Skeletal muscle satellite cell (primary cell): ENCODE data around the gene CDIPT.

Experiments used
- H3K27me3 ChIP-seq: 2 replicates; pipeline ENCODE4 v1.7.0; 2013; ENCODE audit warnings: low read length; ENCODE audit not compliant: control insufficient read depth, insufficient read depth
- H3K36me3 ChIP-seq: 2 replicates; pipeline ENCODE4 v1.7.0; 2013; ENCODE audit warnings: mild to moderate bottlenecking, control low read depth, low read length; ENCODE audit not compliant: insufficient read depth
- H3K4me1 ChIP-seq: 2 replicates; pipeline ENCODE4 v1.7.0; 2013; ENCODE audit warnings: low read length; ENCODE audit not compliant: control insufficient read depth, insufficient read depth
- H3K4me2 ChIP-seq: 2 replicates; pipeline ENCODE4 v1.7.0; 2013; ENCODE audit warnings: mild to moderate bottlenecking, low read length
- H3K4me3 ChIP-seq: 2 replicates; pipeline ENCODE4 v1.7.0; 2013; ENCODE audit warnings: low read length
- H3K9ac ChIP-seq: 2 replicates; pipeline ENCODE4 v1.7.0; 2013; ENCODE audit warnings: mild to moderate bottlenecking, low read depth, low read length, moderate library complexity
- H3K9me3 ChIP-seq: replicated peaks from 2 replicates; pipeline ENCODE4 v1.7.0; 2013; ENCODE audit warnings: mild to moderate bottlenecking, control low read depth, low read length

CDIPT gene

GRCh38 chr16:29854520-29855100 lies 8.4 kb downstream of the CDIPT start:
- no peaks in the 10 kb centered on the region for H3K27me3 ChIP-seq
- H3K4me1 ChIP-seq = peaks cover 22% of the 10 kb centered on the region
- H3K4me2 ChIP-seq = no peak overlapping the region
- H3K9ac ChIP-seq = no peak overlapping the region
- no peak overlapping the region for H3K4me3 ChIP-seq
- H3K36me3 ChIP-seq = peaks cover 14% of the 10 kb centered on the region
- H3K9me3 ChIP-seq = no peaks in the 10 kb centered on the region

GRCh38 chr16:29852654-29853053 lies 10.4 kb downstream of the CDIPT start:
- H3K4me2 ChIP-seq = no peak overlapping the region
- no peaks in the 10 kb centered on the region for H3K27me3 ChIP-seq
- H3K9me3 ChIP-seq = no peaks in the 10 kb centered on the region
- no peak overlapping the region for H3K4me3 ChIP-seq
- H3K4me1 ChIP-seq = peaks cover 12% of the 10 kb centered on the region
- no peak overlapping the region for H3K9ac ChIP-seq
- H3K36me3 ChIP-seq = peaks cover 9% of the 10 kb centered on the region

- Histone ChIP-seq H3K36me3 (peaks cover 26% of the 10 kb centered on the region), H3K9me3 (no peaks in the 10 kb centered on the region), H3K27me3 (no peaks in the 10 kb centered on the region), H3K9ac (no peak overlapping the region), H3K4me1 (no peaks in the 10 kb centered on the region), H3K4me2 (no peak overlapping the region), H3K4me3 (no peak overlapping the region)
Measured at GRCh38 chr16:29850998-29851397, 12.0 kb downstream of the CDIPT start.

GRCh38 chr16:29849505-29849904 lies 13.5 kb downstream of the CDIPT start:
- Histone ChIP-seq H3K27me3 (no peaks in the 10 kb centered on the region), H3K4me2 (no peak overlapping the region), H3K4me1 (no peaks in the 10 kb centered on the region), H3K9me3 (no peaks in the 10 kb centered on the region), H3K36me3 (peaks cover 41% of the 10 kb centered on the region), H3K9ac (no peak overlapping the region), H3K4me3 (no peak overlapping the region)

GRCh38 chr16:29848420-29849297 lies 14.4 kb downstream of the CDIPT start:
- no peak overlapping the region for H3K4me3 ChIP-seq
- H3K9ac ChIP-seq = no peak overlapping the region
- H3K4me1 ChIP-seq = no peaks in the 10 kb centered on the region
- H3K36me3 ChIP-seq = peaks cover 49% of the 10 kb centered on the region
- H3K4me2 ChIP-seq = no peak overlapping the region
- no peaks in the 10 kb centered on the region for H3K9me3 ChIP-seq
- no peaks in the 10 kb centered on the region for H3K27me3 ChIP-seq

GRCh38 chr16:29845656-29846055 lies 17.4 kb downstream of the CDIPT start:
- Histone ChIP-seq H3K36me3 (peaks cover 71% of the 10 kb centered on the region), H3K27me3 (no peaks in the 10 kb centered on the region), H3K9me3 (no peaks in the 10 kb centered on the region), H3K4me2 (no peak overlapping the region), H3K4me3 (no peak overlapping the region), H3K4me1 (no peaks in the 10 kb centered on the region), H3K9ac (no peak overlapping the region)

- Histone ChIP-seq H3K4me3 (no peak overlapping the region), H3K36me3 (peaks cover 80% of the 10 kb centered on the region), H3K9me3 (no peaks in the 10 kb centered on the region), H3K4me2 (no peak overlapping the region), H3K9ac (no peak overlapping the region), H3K27me3 (no peaks in the 10 kb centered on the region), H3K4me1 (no peaks in the 10 kb centered on the region)
Measured at GRCh38 chr16:29844575-29845331, 18.3 kb downstream of the CDIPT start.

- no peaks in the 10 kb centered on the region for H3K9me3 ChIP-seq
- no peak overlapping the region for H3K4me2 ChIP-seq
- H3K4me3 ChIP-seq = no peak overlapping the region
- no peak overlapping the region for H3K9ac ChIP-seq
- H3K27me3 ChIP-seq = no peaks in the 10 kb centered on the region
- no peaks in the 10 kb centered on the region for H3K4me1 ChIP-seq
- H3K36me3 ChIP-seq = peaks cover 81% of the 10 kb centered on the region
Measured at GRCh38 chr16:29843931-29844330, 19.1 kb downstream of the CDIPT start.

GRCh38 chr16:29842732-29843346 lies 20.2 kb downstream of the CDIPT start:
- no peak overlapping the region for H3K4me3 ChIP-seq
- H3K9me3 ChIP-seq = no peaks in the 10 kb centered on the region
- H3K9ac ChIP-seq = no peak overlapping the region
- no peaks in the 10 kb centered on the region for H3K4me1 ChIP-seq
- H3K27me3 ChIP-seq = no peaks in the 10 kb centered on the region
- no peak overlapping the region for H3K4me2 ChIP-seq
- H3K36me3 ChIP-seq = peaks cover 90% of the 10 kb centered on the region

- Histone ChIP-seq H3K9me3 (no peaks in the 10 kb centered on the region), H3K4me1 (no peaks in the 10 kb centered on the region), H3K36me3 (peaks cover 88% of the 10 kb centered on the region), H3K4me3 (no peak overlapping the region), H3K4me2 (no peak overlapping the region), H3K9ac (no peak overlapping the region), H3K27me3 (no peaks in the 10 kb centered on the region)
Measured at GRCh38 chr16:29841631-29842030, 21.4 kb downstream of the CDIPT start.

GRCh38 chr16:29840240-29840639 lies 22.8 kb downstream of the CDIPT start:
- Histone ChIP-seq H3K27me3 (no peaks in the 10 kb centered on the region), H3K4me1 (no peaks in the 10 kb centered on the region), H3K9ac (no peak overlapping the region), H3K4me2 (no peak overlapping the region), H3K9me3 (no peaks in the 10 kb centered on the region), H3K4me3 (no peak overlapping the region), H3K36me3 (peaks cover 86% of the 10 kb centered on the region)
